Upper lobe of left lung (tissue), 4 donors: ENCODE data around the gene DDX39A.

ENCODE experiments used
- CTCF ChIP-seq, 6 experiments: fragments of 450-650 bp in 4 of 6; fragments of 200-600 bp in 2 of 6; sonication (generic) in 2 of 6; IDR thresholded peaks; one replicate each; pipeline ENCODE4 v1.5.1; 2016 to 2019; ENCODE audit warnings: antibody characterized with exemption in 6 of 6
- EP300 ChIP-seq, 4 donors: sonication (generic); formaldehyde crosslinking; IDR thresholded peaks; one replicate each; pipeline ENCODE4 v1.5.1; 2017; ENCODE audit warnings: antibody characterized with exemption in 4 of 4, control low read depth in 2 of 4
- POLR2A ChIP-seq, 4 donors: fragments of 450-650 bp; IDR thresholded peaks; one replicate each; pipeline ENCODE4 v1.5.1; 2016 to 2017; ENCODE audit warnings: antibody characterized with exemption in 4 of 4, mild to moderate bottlenecking in 2 of 4
- POLR2AphosphoS5 ChIP-seq, 2 donors: sonication (generic); formaldehyde crosslinking; IDR thresholded peaks; one replicate each; pipeline ENCODE4 v1.5.1; 2017; ENCODE audit warnings: antibody characterized with exemption in 2 of 2

GRCh38 chr19:14395262-14395661 lies 23.9 kb downstream of the DDX39A start:
- no peak for TF ChIP-seq CTCF (IDR thresholded peaks at IDR 0.05)
- no peak for TF ChIP-seq EP300 (IDR thresholded peaks at IDR 0.05)
- TF ChIP-seq POLR2AphosphoS5 (IDR thresholded peaks at IDR 0.05): no peak
- no peak for TF ChIP-seq POLR2A (IDR thresholded peaks at IDR 0.05)
